A549 (cell line): ENCODE measurements around the gene TMEM217.

Experiments used
- PBX3 ChIP-seq: IDR thresholded peaks from 2 replicates; pipeline ENCODE4 v1.6.1; 2012
- POLR2A ChIP-seq: IDR thresholded peaks from 2 replicates; pipeline ENCODE4 v1.6.1; 2012; ENCODE audit warnings: mild to moderate bottlenecking, low read length

- no peak for TF ChIP-seq POLR2A
- no peak for TF ChIP-seq PBX3
Measured at GRCh38 chr6:37289931-37290330, 32.0 kb upstream of the TMEM217 start.
